Measurements from ENCODE around the gene CDC20B.

GRCh38 chr5:55160493-55161209 is 12.3 kb downstream of the CDC20B start:
- TF ChIP-seq CTCF (IDR thresholded peaks at IDR 0.05; ENCODE audit: low read length): no peak
- no peak for TF ChIP-seq EZH2 (IDR thresholded peaks at IDR 0.05; ENCODE audit: borderline replicate concordance, low read length)

Data from OCI-LY1 (cell line).